SKM-1 treated with dmso at 0.1 percent for 144 hours (cell line): ENCODE measurements around the gene UVRAG.
"Not testable (repeated sequence)": the region's sequence is repeated elsewhere in the genome, so short reads cannot be mapped to it uniquely, and the experiment has no call there.

Experiments
- DNase-seq: peaks from one replicate; lab custom pipeline; 2025; ENCODE audit not compliant: unreplicated experiment; lab: John Stamatoyannopoulos, UW

UVRAG gene

GRCh38 chr11:76048763-76049162, 233.8 kb downstream of the UVRAG start:
- no peak for DNase-seq

GRCh38 chr11:76049511-76049910, 234.5 kb downstream of the UVRAG start:
- no peak for DNase-seq

- DNase-seq, result no peak
Observed at GRCh38 chr11:76051937-76052336, 236.9 kb downstream of the UVRAG start.

DNA sequence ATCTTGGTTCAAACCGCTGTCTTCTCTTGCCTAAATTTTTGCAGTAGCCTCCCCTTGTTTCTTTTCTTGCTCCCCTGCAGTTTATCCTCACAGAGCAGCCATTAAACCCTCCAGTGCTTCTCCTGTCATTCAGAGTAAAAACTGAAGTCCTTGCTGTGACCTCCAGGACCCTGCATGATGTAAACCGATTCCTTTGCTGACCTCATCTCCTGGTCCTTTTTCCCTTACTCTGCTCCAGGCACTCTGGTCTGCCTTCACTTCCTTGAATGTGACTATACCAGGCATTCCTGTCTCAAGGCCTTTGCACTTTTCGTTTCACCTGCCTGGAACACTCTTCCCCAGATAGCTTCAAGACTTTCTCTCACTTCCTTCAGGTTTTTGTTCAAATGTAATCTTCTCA, 239.3 kb downstream of the UVRAG start:
- no peak for DNase-seq

GRCh38 chr11:76056876-76057275, 241.9 kb downstream of the UVRAG start:
- no peak for DNase-seq

DNA sequence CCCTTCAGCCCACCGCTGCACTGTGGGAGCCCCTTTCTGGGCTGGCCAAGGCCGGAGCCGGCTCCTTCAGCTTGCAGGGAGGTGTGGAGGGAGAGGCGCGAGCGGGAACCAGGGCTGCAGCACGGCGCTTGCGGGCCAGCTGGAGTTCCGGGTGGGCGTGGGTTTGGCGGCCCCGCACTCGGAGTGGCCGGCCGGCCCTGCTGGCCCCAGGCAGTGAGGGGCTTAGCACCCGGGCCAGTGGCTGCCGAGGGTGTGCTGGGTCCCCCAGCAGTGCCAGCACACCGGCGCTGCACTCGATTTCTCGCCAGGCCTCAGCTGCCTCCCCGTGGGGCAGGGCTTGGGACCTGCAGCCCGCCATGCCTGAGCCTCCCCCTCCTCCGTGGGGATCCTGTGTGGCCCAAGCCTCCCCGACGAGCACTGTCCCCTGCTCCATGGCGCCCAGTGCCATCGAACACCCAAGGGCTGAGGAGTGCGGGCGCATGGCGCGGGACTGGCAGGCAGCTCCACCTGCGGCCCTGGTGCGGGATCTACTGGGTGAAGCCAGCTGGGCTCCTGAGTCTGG, 245.5 kb downstream of the UVRAG start:
- not testable (repeated sequence) for DNase-seq

DNA sequence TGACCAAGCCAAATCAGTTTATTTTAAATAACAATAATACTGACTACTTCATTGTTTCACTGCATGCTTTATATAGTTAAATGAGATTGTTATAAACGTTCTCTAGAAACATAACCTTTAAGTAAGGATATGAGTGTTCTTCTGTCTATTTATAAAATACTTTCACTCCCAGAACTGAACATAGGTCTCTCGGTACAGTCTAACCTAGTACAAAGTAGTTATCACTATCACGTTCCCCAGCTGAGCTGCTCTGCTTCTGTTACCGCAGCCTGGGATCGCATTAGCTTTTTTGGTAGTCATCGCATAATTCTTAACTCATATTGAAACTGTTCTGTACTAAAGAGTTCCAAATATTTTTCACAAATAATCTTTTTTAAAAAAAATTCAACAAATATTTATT, 247.7 kb downstream of the UVRAG start:
- DNase-seq, result no peak

- DNase-seq, result no peak
Observed at GRCh38 chr11:76064192-76064591, 249.2 kb downstream of the UVRAG start.

- DNase-seq, result no peak
Observed at GRCh38 chr11:76067099-76067498, 252.1 kb downstream of the UVRAG start.

DNA sequence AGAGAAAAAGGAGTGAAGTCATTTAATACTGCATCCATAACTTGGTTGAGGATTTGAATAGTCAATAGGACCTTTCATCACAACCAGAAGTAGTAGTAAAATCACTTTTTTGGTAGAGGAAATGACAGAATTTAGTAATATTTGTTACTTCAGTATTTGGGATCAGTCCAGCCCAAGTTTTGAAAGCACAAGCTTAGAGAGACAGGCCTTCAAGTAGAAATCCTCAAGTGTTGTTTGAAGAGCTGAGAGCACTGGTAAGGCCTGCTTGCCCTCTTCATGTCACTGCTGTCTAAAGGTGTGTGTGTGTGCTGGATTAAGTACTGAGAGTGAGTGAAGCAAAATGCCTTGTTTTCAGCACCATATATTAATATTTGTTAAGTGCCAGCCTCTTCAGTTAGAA, 254.0 kb downstream of the UVRAG start:
- DNase-seq, result no peak

DNA sequence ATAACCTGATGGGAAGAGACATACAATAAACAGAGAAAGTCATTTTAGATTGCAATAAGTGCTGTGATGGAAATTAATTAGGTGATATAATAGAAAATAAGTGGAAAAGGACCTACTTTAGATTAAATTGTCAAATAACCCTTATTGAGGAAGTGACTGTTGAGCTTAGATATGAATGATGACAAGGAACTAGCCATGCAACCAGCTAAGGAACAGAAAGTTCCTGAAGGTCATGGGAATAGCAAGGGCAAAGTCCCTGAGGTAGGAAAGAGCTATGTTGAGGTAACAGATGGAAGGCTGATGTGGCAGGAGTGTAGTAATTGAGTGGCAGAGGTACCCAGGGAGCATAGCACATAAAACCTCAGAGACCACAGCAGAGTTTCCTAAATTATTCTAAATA, 256.1 kb downstream of the UVRAG start:
- DNase-seq, result no peak

GRCh38 chr11:76073724-76074123, 258.7 kb downstream of the UVRAG start:
- DNase-seq, result no peak

- no peak for DNase-seq
Observed at GRCh38 chr11:76074148-76075095, 259.4 kb downstream of the UVRAG start.

- no peak for DNase-seq
Observed at GRCh38 chr11:76075716-76076115, 260.7 kb downstream of the UVRAG start.

DNA sequence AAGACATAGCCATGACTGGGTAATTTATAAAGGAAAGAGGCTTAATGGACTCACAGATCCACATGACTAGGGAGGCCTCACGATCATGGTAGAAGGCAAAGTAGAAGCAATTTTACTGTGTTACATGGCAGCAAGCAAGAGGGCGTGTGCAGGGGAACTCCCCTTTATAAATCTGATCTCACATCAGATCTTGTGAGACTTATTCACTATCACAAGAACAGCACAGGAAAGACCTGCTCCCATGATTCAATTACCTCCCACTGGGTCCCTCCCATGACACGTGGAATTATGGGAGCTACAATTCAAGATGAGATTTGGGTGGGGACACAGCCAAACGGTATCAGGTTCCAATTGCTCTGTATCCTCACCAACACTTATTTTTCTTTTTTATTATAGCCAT, 261.2 kb downstream of the UVRAG start:
- DNase-seq, result not testable (repeated sequence)

GRCh38 chr11:76076749-76077148, 261.7 kb downstream of the UVRAG start:
- DNase-seq, result no peak

DNA sequence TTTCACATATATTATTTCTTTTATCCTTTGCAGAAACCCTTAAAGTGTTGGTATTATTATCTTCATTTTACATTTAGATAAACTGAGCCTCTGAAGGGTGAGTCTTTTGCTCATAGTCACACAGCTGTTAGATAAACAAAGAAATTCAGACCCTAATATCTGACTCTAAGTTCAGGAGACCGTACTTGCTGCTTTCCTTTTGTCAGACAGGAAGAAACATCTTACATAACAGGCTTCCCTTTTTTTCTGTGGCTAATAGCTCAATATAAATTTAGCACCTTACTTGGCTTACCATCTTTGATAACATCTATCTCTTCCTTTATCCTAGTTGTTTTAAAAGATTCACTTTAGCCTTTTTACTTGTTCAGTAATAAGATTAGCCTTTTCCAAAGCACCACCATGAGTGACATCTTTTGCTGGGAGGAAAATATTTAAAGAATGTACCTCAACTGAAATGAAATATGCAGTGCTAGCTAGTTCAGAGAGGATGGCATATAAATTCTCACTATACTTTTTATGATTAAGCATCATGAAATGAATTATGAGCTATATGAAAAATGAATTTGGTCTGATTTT, 262.7 kb downstream of the UVRAG start:
- peak; percentile 34 for DNase-seq

DNA sequence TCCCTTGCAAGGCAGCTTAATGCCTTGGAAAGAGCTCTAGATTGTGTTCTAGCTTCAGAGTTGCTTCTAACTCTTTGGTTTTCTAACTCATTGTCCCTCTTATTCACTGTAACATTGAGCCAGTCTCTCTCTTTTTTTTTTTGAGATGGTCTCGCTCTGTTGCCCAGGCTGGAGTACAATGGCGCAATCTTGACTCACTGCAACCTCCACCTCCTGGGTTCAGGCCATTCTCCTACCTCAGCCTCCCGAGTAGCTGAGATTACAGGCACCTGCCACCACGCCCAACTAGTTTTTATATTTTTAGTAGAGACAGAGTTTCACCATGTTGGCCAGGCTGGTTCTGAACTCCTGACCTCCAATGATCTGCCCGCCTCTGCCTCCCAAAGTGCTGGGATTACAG, 266.1 kb downstream of the UVRAG start:
- not testable (repeated sequence) for DNase-seq

- DNase-seq, result no peak
Observed at GRCh38 chr11:76083563-76084451, 268.8 kb downstream of the UVRAG start.

DNA sequence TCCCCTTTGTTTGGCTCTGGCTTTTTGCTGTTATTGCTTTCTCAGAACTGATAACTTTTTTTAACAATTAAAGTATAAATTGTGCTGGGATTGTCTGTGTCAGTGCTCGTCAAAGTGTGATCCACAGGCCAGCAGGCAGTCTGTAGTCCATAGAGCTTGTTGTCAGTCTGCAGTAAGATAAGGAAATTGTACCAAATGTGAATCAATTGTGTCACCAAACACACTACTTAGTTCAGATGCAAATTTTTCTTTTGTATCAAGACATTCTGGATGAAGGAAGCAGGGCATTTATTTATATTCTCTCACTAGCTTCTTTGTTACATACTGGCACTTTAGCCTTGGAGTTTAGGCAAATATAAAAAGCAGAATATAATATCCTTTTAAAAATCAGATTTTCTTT, 270.3 kb downstream of the UVRAG start:
- no peak for DNase-seq
